DND-41 (cell line): ENCODE results near the gene PLP2.

Source experiments
- CTCF ChIP-seq: IDR thresholded peaks from 2 replicates; pipeline ENCODE4 v1.5.1; 2012; ENCODE audit warnings: borderline replicate concordance, low read length, moderate library complexity, mild to moderate bottlenecking; ENCODE audit not compliant: poor library complexity, severe bottlenecking; ENCODE audit errors: extremely low read depth
- EZH2 ChIP-seq: IDR thresholded peaks from 3 replicates; pipeline ENCODE4 v1.6.1; 2012; ENCODE audit warnings: borderline replicate concordance, low read depth, mild to moderate bottlenecking, moderate library complexity, low read length, inconsistent platforms; ENCODE audit not compliant: severe bottlenecking

DNA sequence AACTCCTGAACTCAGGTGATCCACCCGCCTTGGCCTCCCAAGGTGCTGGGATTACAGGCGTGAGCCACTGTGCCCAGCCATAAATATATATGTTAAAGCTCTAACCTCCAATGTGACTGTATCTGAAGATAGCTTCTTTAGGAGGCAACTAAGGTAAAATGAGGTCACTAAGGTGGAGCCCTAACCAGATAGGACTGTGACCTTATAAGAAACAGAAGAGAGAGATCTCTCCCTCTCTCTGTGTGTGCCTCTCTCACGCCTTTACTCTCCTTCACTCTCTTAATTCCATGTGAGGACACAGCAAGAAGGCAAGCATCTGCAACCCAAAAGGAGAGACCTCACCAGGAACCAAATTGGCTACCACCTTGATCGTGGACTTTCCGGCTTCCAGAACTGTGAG, 10.1 kb upstream of the PLP2 start:
- no peak for TF ChIP-seq CTCF
- no peak for TF ChIP-seq EZH2
